NCI-H446 treated with DMSO at 0.1 percent for 48 hours (cell line): ENCODE measurements around the gene ANKMY1.
A peak's percentile ranks its signal among the peaks of the same experiment; 100 is the strongest.

Experiments
- DNase-seq: peaks from one replicate; lab custom pipeline; 2025; lab: John Stamatoyannopoulos, UW

ANKMY1 gene

DNA sequence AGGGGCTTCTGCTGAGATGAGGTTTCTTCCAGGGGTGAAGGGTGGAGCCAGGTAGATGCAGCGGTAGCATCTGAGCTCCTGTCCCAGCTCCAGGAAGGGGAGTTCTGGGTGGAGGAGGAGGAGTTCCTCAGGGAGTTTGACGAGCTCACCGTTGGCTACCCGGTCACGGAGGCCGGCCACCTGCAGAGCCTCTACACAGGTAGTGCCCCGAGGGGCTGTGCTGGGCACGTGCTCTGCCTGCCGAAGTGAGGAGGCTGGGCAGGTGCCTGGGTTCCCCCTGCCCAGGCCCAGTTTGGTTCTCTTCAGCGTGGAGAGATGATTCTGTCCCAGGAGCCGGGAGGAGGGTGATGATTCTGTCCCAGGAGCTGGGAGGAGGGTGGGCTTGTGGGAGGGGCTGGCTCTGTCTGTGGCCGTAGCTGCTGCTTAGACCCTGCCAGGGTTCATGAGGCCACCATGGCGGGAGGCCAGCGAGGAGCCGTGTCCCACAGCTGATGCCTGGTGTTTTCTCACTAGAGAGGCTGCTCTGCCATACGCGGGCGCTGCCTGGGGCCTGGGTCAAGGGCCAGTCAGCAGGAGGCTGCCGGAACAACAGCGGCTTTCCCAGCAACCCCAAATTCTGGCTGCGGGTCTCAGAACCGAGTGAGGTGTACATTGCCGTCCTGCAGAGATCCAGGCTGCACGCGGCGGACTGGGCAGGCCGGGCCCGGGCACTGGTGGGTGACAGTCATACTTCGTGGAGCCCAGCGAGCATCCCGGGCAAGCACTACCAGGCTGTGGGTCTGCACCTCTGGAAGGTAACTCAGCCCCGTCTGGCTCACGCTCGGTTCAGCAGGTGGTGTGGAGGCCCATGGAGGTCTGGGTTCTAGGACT is 37.0 kb upstream of the ANKMY1 start:
- DNase-seq: no peak

GRCh38 chr2:240593703-240594451 is 36.1 kb upstream of the ANKMY1 start:
- DNase-seq: no peak

DNA sequence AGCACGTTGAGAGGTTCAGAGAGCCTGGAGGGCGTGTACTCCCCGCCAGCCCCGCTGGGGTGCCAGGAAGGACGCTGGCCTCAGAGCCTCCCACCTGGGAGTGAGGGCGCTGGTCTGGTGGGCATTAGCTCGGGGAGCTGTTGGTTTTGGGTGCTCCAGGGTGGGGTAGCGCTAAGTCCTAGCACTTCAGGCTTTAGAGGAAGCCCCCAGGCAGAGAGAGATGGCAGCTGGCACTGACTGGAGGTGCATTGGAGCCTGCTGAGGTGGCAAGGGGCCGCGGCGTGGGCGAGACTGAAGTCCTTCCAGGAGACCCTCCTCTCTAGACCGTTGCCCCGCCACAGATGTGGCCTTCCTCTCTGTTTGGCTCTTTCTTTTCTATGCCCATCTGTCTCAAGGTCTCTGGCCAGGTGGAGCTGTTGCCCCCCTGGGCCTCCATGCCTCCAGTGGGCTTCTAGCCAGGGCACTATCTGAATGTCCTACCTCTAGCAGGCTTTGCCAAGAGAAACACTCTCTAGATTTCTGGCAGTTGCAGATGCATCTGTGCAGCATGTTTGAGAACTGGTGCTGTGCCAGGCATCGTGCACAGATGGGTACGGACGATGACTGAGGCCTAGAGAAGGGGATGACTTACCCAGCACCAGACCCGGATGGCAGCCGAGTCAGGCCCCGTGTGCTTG is 35.4 kb upstream of the ANKMY1 start:
- peak; percentile 87 for DNase-seq

DNA sequence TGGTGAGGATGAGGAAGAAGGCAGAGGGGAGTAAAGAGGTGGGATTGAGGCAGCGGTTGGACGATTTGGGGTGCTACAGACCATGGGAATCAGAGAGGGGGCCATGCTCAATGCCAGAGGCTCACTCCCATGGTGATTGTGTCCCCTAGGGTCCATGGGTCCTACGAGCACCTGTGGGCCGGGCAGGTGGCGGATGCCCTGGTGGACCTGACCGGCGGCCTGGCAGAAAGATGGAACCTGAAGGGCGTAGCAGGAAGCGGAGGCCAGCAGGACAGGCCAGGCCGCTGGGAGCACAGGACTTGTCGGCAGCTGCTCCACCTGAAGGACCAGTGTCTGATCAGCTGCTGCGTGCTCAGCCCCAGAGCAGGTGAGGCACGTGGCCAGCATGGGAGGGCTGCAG is 34.0 kb upstream of the ANKMY1 start:
- DNase-seq: no peak

- DNase-seq: no peak
Observed at GRCh38 chr2:240591226-240591625, 33.4 kb upstream of the ANKMY1 start.

DNA sequence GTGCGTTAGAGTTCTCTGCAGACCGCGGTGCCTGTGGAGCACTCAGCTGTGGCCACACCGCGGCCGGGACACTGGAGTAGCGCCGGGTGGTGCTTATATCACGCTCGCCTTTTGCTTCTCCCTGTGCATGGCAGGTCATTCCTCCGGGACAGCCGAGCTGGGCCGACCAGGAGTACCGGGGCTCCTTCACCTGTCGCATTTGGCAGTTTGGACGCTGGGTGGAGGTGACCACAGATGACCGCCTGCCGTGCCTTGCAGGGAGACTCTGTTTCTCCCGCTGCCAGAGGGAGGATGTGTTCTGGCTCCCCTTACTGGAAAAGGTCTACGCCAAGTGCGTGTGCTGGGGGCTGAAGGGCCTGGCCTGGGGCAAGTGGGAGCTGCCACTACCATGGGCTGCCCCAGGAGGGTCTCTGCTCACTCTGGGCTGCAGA is 32.9 kb upstream of the ANKMY1 start:
- DNase-seq: no peak

DNA sequence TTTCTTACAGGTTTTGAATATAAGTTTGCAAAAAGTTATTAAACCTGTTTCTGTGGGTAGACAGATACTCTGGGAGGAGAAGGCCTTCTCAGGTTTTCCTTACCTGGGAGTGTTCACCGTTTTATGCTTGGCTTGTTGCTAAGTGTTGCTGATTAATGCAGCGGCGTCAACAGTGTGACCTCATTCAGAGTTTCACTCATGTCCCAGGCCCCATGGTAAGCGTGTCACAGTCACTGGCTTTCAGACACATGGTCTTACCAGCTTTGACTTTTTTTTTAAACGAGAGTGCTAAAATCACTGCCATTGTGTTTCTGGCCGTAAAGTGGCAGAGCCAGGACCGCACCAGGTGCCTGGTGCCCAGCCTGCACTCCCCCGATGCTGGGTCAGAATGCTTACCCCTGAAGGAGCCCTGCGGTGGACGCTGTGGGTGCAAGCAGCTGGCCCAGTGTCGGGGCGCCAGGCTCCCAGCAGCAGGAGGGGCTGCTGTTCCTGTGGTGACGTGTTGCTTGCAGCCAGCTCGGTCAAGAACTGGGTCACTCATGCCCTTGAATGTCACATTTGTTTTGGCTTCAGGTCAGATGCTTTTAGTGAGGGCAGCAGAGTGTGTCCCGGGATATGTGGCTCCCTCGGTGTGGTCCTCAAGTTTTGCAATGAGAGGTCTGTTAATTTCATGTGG is 32.2 kb upstream of the ANKMY1 start:
- DNase-seq: no peak

- no peak for DNase-seq
Observed at GRCh38 chr2:240589375-240589774, 31.6 kb upstream of the ANKMY1 start.

DNA sequence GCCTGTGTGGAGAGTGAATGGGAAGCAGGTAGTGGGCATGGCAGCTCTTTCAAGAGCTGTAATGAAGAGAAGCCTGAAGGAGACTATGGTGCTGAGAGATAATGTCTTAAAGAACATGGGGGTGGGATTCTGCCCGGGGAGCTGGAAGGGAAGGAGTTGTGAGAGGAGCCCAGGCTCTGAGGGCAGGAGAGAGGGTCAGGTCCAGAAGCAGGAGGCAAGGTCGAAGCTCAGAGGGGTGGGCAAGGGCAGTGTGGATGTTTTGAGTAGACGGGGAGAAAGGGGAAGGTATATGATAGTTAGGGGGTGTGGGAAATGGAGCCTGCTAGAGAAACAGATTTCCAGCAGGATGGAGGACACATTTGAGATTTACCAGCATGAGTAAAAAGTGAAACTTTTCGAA is 30.9 kb upstream of the ANKMY1 start:
- DNase-seq: no peak

GRCh38 chr2:240588006-240588655 is 30.3 kb upstream of the ANKMY1 start:
- no peak for DNase-seq

GRCh38 chr2:240586919-240587800 is 29.4 kb upstream of the ANKMY1 start:
- no peak for DNase-seq

GRCh38 chr2:240586198-240586918 is 28.6 kb upstream of the ANKMY1 start, which contains the start of gene CAPN10:
CAPN10 (plus strand) TSS chr2:240586734; CDS start chr2:240586912, 178 bp downstream.
- DNase-seq: peak; percentile 81

GRCh38 chr2:240585681-240586197 is 28.0 kb upstream of the ANKMY1 start:
- DNase-seq: no peak

GRCh38 chr2:240585101-240585500 is 27.3 kb upstream of the ANKMY1 start:
- DNase-seq: no peak

DNA sequence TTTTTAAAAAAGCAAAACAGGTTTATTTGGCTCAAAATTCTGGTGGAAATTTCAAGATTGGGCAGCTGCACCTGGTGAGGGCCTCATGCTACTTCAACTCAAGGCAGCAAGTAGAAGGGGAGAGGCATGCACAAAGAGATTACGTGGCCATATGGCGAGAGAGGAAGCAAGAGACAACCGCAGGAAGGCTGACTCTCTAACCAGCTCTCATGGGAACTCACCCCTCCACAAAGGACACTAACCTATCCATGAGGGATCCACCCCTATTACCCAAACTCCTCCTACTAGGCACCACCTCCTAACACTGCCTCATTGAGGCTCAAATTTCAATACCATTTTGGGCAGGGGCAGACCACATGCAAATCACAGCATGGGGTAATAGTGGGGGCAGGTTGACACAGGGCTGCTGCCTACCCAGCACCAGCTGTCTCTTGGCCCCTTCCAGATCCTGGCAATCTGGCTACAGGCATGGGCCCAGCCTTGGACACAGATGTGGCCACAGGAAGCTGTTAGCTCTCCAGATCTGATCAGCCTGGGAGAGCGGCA is 26.8 kb upstream of the ANKMY1 start:
- DNase-seq: peak; percentile 87

DNA sequence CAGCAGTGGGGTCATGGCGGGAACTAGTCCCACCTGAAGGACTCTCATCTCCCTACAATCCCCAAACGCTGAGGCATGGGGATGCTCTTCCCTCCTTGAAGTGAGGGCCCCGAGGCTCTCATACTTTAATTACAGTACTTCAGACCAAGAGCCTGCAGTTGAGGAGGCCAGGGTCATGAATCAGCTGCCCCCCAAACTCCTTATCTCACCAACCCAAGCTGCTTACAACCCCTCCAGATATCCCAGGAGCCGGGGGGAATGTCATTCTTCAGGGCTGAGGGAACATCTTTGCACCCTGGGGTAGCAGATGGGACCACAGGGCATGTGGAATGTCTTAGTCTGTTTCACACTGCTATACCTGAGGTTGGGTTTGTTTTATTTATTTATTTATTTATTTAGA is 26.0 kb upstream of the ANKMY1 start:
- DNase-seq: no peak

- no peak for DNase-seq
Observed at GRCh38 chr2:240582781-240583180, 25.0 kb upstream of the ANKMY1 start.

GRCh38 chr2:240581811-240582210 is 24.0 kb upstream of the ANKMY1 start:
- DNase-seq: no peak
